Testis (tissue), 2 donors: ENCODE results near the gene MAP2.

ENCODE experiments used
- POLR2A ChIP-seq: fragments of 450-650 bp; IDR thresholded peaks from one replicate; pipeline ENCODE4 v1.6.1; 2017; ENCODE audit warnings: antibody characterized with exemption, mild to moderate bottlenecking, moderate library complexity
- TF ChIP-seq, protein P1 (sequence below), 3 experiments: fragments of 450-650 bp in 2 of 3; fragments of 200-600 bp in 1 of 3; sonication (generic) in 1 of 3; IDR thresholded peaks; one replicate each; pipeline ENCODE4 v1.5.1; 2016 to 2019; ENCODE audit warnings: antibody characterized with exemption in 3 of 3, mild to moderate bottlenecking in 2 of 3, moderate library complexity in 1 of 3

DNA sequence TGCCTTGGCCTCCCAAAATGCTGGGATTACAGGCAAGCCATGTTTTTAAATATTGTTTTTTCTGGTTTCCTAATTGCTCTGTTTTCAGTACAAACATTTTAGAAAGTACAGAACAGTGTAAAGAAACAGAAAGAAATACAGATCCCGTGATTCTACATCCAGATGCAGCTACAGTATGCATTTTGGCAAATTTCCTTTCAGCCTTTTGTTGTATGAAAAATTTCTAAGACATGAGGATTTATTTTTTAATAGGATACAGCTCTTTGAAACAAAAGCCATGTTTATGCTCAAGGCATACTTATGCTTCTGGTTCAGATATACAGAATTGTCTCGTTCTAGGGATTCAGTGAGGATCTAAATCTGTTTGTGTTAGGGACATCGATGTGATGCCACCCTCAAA lies 109.5 kb downstream of the MAP2 start:
- TF ChIP-seq, protein P1, sequence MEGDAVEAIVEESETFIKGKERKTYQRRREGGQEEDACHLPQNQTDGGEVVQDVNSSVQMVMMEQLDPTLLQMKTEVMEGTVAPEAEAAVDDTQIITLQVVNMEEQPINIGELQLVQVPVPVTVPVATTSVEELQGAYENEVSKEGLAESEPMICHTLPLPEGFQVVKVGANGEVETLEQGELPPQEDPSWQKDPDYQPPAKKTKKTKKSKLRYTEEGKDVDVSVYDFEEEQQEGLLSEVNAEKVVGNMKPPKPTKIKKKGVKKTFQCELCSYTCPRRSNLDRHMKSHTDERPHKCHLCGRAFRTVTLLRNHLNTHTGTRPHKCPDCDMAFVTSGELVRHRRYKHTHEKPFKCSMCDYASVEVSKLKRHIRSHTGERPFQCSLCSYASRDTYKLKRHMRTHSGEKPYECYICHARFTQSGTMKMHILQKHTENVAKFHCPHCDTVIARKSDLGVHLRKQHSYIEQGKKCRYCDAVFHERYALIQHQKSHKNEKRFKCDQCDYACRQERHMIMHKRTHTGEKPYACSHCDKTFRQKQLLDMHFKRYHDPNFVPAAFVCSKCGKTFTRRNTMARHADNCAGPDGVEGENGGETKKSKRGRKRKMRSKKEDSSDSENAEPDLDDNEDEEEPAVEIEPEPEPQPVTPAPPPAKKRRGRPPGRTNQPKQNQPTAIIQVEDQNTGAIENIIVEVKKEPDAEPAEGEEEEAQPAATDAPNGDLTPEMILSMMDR (IDR thresholded peaks at IDR 0.05): no peak
- no peak for TF ChIP-seq POLR2A
